Cortex of kidney (tissue), 1 donor: ENCODE data around the gene TBCE.
"Not testable (repeated sequence)": the region's sequence is repeated elsewhere in the genome, so short reads cannot be mapped to it uniquely, and the experiment has no call there.

Experiments
- DNase-seq: peaks from one replicate; lab custom pipeline; 2025; lab: John Stamatoyannopoulos, UW

Gene TBCE

DNA sequence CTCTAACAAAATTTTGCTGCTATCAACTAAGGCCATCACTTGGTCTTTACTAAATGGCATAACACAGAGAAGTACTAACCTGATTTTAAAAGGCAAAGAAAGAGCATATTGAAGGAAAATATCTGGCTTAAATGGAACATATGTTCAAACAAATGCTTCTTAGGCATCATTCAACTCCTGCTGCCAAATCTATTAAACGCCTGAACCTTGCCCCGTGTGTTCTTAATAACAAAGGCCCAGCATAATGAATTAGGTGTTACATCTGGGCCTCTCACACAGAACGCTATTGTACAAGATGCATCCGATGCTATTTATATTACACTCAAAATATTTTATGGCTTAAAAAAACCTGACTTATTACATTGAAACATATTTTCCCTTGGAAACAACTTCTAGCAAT is 88.6 kb downstream of the TBCE start:
- no peak for DNase-seq

DNA sequence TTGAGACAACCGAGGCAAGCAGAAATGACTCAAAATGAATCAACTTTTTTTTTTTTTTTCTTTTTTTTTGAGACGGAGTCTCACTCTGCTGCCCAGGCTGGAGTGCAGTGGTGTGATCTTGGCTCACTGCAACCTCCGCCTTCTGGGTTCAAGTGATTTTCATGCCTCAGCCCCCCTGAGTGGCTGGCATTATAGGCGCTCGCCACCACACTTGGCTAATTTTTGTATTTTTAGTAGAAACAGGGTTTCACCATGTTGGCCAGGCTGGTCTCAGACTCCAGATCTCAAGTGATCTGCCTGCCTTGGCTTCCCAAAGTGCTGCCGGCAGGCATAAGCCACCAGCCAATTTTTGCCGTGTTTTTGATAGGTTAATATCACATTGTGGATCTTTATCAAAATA is 90.6 kb downstream of the TBCE start:
- DNase-seq = not testable (repeated sequence)

DNA sequence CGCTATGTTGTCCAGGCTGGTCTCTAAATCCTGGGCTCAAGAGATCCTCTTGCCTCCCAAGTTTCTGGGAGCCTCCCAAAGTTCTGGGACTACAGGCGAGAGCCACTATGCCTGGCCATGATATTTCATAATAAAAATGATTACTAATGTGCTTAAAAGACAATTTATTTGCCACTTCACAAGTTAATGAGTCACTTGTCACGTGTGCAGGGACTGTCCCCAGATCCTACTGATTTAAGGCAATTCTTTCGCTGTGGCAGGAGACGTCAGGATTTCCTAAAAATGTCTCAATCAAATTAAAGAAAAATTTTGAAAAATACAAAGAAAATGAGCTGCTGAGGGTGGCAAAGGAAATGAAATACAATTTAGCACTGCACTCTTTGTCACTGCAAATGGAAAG is 93.5 kb downstream of the TBCE start:
- DNase-seq = no peak

DNA sequence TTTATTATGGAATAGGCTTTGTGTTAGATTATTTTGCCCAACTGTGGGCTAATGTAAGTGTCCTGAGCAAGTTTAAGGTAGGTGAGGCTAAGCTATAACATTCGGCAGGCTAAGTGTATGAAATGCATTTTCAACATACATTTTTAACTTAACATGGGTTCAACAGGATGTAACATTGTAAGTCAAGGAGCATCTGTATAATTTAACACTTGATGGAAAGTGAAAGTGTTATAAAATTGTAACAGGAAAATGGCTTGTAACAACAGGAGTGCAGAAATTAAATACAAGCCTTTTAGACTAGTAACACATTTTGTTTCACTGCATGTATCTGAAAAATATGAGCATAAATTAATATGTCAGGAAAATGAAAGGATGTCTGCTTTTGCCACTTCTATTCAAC is 94.7 kb downstream of the TBCE start:
- DNase-seq = no peak

DNA sequence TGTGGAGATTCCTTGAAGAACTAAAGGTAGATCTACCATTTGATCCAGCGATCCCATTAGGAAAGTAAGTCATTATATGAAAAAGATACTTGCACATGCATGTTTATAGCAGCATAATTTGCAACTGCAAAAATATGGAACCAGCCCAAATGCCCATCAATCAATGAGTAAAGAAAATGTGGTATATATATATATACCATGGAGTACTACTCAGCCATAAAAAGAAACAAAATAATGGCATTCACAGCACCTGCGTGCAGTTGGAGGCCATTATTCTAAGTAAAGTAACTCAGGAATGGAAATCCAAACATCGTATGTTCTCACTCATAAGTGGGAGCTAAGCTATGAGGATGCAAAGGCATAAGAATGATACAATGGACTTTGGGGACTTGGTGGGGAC is 95.6 kb downstream of the TBCE start:
- DNase-seq = not testable (repeated sequence)

DNA sequence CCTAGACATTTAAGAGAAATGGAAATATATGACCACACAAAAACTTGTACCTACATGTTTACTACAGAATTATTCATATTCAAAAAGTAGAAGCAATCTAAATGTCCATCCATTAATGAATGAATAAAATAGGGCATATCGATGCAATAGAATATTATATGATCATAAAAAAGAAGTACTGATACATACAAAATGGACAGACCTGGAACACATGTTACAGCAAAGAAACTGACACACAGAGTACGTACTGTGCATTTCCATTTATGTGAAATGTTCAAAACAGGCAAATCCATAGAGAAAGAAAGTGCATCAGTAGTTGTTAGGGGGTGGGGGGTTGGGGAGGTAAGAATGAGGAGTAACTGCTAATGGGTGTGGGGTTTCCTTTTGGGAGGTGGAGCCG is 97.8 kb downstream of the TBCE start:
- no peak for DNase-seq

DNA sequence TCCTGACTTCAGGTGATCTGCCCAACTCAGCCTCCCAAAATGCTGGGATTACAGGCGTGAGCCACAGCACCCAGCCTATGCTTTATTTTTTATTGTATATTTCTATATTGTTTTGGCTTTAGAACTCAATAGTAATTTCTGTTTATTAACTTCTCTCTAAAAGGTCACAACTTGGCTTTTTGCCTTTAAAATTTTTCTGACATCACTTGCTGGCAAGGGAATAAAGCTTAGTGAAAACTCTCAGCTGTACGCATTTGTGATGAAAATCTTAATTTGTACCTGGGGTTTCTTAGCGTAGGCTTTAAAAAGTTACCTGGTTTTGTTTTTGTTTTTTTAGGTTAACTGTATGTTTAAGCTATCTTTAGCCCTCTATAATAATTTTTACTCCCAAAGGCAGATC is 100.8 kb downstream of the TBCE start:
- DNase-seq = no peak

DNA sequence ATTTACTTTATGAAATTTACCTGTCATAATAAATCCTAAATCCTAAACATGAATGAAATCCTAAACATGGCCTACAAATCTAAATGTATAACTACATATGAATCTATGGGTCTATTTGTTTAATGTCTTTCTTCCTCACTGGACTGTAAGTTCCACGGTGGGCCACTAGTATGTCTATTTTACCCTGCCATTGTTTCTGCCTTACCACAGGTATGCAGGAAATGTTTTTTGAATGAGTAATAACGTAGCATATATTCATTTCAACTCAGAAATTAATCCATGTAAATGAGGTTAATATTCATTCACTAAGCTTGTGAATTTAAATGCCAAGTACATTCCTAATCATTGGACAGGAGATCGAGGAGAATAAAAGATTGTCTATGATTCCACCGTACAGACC is 101.7 kb downstream of the TBCE start:
- DNase-seq = no peak

DNA sequence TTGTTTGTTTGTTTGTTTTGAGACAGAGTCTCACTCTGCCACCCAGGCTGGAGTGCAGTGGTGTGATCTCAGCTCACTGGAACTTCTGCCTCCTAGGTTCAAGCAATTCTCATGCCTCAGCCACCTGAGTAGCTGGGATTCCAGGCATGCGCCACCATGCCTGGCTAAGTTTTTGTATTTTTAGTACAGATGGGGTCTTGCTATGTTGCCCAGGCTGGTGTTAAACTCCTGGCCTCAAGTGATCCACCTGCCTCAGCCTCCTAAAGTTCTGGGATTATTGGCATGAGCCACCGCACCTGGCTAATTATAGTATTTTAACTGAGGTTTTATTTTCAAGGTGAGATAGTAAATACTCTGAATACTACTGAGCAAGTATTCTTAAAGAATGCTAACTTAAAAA is 102.7 kb downstream of the TBCE start:
- not testable (repeated sequence) for DNase-seq

DNA sequence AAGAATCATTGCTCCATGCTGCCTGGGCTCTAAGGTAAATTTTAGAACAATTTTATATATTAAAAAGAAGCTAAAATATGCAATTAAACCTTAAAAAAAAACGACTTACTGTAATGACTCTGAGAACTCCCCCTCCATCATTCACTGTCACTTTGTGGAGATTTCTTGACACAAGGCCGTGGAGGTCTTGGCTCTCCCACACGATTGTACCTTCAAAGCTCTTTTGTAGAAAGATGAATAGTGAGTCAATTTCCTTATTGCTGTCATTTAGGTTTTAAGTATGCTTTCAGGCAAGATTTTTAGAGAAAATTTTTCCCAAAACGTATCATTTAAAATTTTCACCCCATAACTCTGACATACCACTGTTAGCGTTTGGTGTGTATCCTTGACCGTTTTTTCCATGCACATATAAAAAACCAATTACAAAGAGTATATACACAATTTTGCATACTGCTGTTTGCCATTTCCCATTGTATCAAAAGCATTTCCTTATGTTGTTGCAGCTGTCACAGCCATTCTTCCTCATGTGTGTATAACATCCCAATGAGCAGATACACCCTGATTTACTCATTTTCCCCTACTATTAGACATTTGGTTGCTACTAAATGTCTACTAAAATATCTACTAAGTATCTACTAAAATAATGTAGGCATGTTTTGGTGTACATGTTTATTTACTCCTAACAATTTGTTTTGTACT is 103.7 kb downstream of the TBCE start:
- no peak for DNase-seq

DNA sequence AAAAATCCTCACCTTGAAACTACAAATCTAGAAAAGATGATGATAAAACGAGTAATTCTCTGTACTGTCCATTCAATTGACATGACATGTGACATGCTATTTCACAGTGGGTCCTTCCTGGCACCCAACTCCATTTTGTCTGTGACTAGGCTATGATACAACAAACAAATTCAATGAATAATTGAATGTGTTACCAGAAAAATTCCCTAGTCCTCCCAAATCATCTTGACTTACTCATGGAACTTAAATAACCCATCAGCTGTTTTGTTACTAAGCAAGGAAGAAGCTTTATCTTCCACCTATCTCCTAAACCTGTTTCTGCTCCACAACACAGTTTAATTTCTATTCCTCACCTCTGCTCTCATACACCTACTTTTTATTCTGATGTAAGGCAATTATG is 106.6 kb downstream of the TBCE start:
- no peak for DNase-seq

DNA sequence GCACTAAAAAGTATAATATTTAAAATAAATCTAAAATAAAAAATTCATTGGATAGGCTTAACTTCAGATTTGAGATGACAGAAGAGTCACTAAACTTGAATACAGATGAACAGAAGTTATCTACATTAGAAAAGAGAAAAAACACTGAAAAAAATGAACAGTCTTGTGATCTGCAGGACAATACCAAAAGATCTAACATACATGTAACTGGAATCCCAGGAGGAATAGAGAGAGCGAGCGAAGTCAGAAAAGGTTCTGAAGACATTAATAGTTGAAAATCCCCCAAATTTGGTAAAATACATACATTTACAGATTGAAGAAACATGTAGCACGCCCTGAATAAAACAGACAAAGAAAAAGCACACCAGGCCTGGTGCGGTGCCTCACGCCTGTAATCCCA is 115.9 kb downstream of the TBCE start:
- DNase-seq = no peak

DNA sequence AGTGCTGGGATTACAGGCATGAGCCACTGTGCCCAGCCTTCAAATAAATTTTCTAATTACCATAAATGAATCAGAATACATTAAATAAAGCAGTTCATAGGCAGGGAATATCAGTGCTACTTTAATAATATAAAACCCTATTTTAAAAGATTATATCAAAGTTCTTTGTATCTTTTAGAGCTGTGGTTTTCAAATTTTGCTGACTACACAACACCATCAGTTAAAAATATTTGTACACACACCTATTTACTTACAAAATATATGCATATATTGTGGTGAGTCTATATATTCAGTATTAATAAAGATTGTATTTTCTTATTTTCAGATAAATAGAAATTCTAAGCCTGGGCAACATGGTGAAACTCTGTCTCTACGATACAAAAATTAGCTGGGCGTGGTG is 118.3 kb downstream of the TBCE start:
- no peak for DNase-seq

DNA sequence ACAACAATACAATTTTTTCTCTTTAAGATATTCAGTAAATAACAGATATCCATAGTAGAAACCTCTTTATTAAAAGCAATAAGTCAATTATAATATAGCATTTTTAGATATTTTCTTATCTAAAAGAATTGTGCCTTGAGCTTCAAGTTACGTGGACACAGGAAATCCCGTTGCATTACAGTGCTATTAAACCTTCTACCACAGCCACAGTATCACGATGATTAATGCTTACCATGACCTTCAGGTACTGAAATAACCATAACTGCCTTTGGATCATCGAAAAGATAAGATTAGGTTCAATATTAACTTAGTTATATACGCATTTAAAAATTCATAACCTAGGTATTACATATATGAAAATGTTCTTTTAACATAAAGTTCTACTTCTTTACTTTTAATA is 119.1 kb downstream of the TBCE start:
- DNase-seq = no peak

DNA sequence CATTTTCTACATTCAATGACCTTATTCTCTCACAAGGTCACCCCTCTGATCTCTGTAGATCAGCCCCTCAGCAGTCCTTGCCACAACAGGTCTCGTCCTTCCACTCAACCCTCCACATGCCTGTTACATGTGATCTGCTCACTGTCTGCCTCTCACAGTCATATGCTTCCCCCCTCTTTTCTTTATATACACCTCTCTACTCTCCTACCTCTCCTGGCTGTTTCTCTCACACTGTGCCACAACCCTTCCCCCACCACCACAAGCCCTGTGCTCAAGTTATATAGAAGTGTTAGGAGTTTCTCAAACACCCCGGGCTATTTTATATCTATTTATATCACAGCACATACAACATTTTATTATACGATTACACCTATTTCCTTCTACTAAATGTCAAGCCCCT is 124.4 kb downstream of the TBCE start:
- DNase-seq = no peak

DNA sequence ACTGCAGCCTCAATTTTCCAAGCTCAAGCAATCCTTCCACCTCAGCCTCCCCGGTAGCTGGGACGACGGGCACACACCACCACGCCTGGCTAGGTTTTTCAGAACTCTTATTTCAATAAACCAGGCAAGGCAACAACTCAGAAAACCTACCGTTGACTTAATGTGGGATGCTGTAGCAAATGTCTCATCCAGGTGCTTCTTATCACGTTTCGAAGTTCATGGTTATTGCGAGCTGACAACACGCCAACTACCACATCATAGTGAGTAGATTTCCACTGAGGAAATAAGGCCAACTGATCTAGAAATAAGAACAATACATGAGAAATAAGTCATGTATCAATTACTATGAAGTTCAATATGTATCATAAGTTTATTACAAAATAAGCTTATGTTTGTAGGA is 127.3 kb downstream of the TBCE start:
- no peak for DNase-seq

DNA sequence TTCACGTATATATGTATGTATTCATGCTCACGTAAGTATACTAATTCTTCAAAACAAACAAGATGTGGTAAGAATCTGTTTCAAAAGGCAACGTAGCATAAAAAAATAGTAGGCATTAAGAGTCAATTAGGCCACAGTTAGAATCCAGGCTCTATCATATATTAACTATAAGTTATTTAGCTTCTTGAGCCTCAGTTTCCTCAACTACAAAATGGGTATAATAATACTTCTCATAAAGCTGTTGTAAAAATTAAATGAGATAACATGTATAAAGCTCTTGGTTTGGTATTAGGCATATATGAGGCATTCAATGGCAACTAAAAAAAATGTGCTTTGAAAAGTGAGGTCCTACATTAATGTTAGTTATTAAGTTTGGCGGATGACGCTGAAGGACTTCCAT is 127.8 kb downstream of the TBCE start:
- no peak for DNase-seq

DNA sequence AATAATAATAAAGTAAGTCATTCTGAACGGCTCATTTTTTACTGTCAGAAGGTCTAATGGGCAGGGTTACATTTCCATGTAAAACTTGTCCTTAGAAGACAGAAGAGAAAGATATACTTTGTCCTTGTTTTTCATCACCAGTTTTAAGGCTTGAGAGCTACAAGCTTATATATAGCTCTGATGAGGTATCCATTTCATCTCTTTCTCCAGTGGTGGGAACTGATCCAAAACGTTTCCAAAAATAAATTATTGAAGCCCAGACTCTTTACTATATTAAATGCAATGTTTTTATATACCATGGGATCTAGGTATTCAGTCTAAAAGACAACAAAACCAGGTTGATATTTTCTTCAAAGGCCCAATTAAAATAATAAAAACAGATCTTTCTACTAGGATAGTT is 128.3 kb downstream of the TBCE start:
- no peak for DNase-seq

DNA sequence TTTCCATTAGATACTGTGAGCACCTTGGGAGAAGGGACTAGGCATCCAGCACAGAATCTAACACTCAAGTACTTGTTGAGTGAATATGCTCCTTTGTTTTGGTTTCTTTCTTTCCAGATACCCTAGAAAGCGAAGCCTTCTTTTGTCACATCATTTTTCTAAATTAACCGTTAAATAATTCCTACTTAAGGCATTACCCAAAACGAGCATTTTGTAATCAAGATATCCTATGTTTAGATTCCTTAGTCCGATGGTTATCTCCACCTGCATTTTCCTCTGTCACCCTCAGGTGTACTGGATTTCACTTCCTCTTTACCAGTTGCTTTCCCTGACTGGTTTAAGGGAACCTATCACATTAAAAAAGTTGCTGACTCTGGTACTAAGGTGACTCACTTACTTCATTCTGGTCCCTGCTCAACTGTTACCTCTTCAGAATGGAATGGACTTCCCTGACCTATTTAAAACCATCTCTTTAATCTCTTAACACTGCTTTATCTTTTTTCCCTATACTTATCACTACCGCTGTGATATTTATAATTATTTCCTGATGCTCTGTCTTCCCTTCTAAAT is 133.8 kb downstream of the TBCE start:
- DNase-seq = no peak
